Left lung (tissue), 10 donors: ENCODE data around the gene PTPRN2. TPM values are rescaled to one million over a fixed set of nuclear protein-coding genes. Genes with fewer than 3 reads are reported as not detected.

Experiments used
- ATAC-seq: fragments of 200-7000 bp; cut with Tn5 transposase; one replicate; pipeline ENCODE4 v1.9.1; 2020; ENCODE audit warnings: moderate library complexity
- DNase-seq, 4 donors: peaks; one replicate each; pipeline ENCODE4 v3.0.0-alpha.2; 2013 to 2020
- H3K27ac ChIP-seq, 2 donors: fragments of 200-600 bp; sonication (generic) in 1 of 2; one replicate each; pipeline versions ENCODE4 v1.5.0 to v1.8.0; 2020 to 2021
- H3K27me3 ChIP-seq, 2 donors: fragments of 200-600 bp; sonication (generic) in 1 of 2; one replicate each; pipeline versions ENCODE4 v1.5.0 to v1.8.0; 2020 to 2021
- H3K36me3 ChIP-seq, 2 donors: fragments of 200-600 bp; sonication (generic) in 1 of 2; one replicate each; pipeline versions ENCODE4 v1.5.0 to v1.8.0; 2020 to 2021
- H3K4me1 ChIP-seq, 2 donors: fragments of 200-600 bp; one replicate each; pipeline ENCODE4 v1.8.0; 2021
- H3K4me3 ChIP-seq, 2 donors: fragments of 200-600 bp; sonication (generic) in 1 of 2; one replicate each; pipeline versions ENCODE4 v1.5.0 to v1.8.0; 2020 to 2021; ENCODE audit warnings: mild to moderate bottlenecking in 1 of 2
- H3K9me3 ChIP-seq, 2 donors: fragments of 200-600 bp; sonication (generic) in 1 of 2; one replicate each; pipeline versions ENCODE4 v1.5.0 to v1.8.0; 2020 to 2021
- intact Hi-C, 2 donors: fragments of 100-400 bp; cut with DNase I; formaldehyde crosslinking; loops; one replicate each; pipeline versions ENCODE4 v1.11.2 to v1.14.2; 2022
- polyA plus RNA-seq, 6 donors: library from polyadenylated mRNA; unstranded; fragments of 120-200 nt; gene quantifications; one replicate each; pipeline ENCODE4 v1.2.1, GENCODE V29; 2013; ENCODE audit not compliant: insufficient read length in 6 of 6
- total RNA-seq, 2 donors: library from RNA; stranded (reverse); fragmentation: NEBNext Ultra II Directional; extraction: Animal tissue kit (Norgen Biotek cat#: 25700); gene quantifications; one replicate each; pipeline ENCODE4 v1.2.1, GENCODE V29; 2021
- TF ChIP-seq, protein P1 (sequence below), 2 donors: fragments of 200-600 bp; sonication (generic) in 1 of 2; IDR thresholded peaks; one replicate each; pipeline versions ENCODE4 v1.5.0 to v1.8.0; 2021; ENCODE audit warnings: antibody characterized with exemption in 2 of 2
- donor health status: DM: no; HTN: yes; CAD: no.
- donor health status: DM: no; HTN: no; CAD: no.

PTPRN2 gene
- total and polyA plus RNA-seq, 8 donors, result 4.0 to 7.8 (median 6.8) TPM

DNA sequence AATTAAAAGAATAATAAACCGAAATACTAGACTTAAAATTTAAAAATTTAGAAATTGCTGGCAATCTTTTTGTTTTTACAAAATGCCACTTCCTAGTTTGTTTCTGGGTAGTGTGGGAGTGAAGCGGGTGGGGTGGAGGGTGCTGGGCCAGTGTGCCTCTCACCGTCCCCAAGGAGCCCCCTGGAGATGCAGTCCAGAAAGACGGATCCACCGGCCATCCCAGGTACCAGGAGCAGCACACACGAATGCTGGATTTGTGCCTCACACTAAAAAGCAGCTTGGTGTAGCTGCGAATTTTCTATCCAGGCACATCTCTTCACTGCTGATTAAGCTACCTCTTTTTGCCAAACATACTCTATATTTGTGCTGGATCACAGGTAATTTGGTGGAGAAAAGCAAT, 632.7 kb downstream of the PTPRN2 start:
- Histone ChIP-seq H3K4me1 (no peaks in the 10 kb centered on the region), H3K27me3 (no peaks in the 10 kb centered on the region), H3K4me3 (no peak overlapping the region), H3K9me3 (peaks cover 0 to 4% of the 10 kb centered on the region in 2 donors), H3K27ac (no peak overlapping the region), H3K36me3 (no peaks in the 10 kb centered on the region)
- DNase-seq (no peak), ATAC-seq (no peak)
- intact Hi-C loops, result no loop called here
- TF ChIP-seq, protein P1, sequence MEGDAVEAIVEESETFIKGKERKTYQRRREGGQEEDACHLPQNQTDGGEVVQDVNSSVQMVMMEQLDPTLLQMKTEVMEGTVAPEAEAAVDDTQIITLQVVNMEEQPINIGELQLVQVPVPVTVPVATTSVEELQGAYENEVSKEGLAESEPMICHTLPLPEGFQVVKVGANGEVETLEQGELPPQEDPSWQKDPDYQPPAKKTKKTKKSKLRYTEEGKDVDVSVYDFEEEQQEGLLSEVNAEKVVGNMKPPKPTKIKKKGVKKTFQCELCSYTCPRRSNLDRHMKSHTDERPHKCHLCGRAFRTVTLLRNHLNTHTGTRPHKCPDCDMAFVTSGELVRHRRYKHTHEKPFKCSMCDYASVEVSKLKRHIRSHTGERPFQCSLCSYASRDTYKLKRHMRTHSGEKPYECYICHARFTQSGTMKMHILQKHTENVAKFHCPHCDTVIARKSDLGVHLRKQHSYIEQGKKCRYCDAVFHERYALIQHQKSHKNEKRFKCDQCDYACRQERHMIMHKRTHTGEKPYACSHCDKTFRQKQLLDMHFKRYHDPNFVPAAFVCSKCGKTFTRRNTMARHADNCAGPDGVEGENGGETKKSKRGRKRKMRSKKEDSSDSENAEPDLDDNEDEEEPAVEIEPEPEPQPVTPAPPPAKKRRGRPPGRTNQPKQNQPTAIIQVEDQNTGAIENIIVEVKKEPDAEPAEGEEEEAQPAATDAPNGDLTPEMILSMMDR (IDR thresholded peaks at IDR 0.05), result no peak

DNA sequence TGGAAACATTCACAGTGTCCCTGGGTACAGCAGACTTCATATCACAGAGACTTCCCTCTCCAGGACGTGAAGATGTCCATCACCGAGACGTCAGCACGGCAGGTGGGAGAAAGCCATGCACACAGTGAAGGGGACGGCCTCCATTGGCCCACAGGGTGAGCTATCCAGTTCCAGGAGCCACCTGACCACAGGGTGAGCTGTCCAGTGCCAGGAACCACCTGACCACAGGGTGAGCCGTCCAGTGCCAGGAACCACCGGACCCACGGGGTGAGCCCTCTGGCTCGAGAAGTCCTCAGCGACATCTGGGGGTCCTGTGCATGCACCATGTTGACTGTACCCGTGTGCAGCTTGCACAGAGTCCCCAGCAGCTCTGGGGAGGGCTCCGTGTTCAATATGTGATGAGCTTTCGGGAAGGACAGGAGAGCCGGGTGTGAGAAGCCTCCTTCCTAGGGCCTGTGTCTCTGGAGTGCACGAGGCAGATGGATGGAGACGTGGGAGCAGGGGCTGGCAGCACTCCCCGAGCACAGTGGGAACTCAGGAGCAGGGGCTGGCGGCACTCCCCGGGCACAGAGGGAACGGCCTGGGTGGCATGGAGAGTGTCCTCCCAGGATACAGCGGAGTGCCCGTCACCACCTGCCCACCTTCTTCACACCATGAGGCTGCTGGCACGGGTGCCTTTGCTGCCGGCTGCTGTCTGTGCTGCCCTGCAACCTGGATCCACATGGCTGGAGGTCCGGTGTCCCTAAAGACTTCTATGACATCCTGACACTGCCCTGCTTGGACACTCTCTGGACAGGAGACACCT, 634.6 kb downstream of the PTPRN2 start:
- intact Hi-C loops, result no loop called here
- DNase-seq (no peak), ATAC-seq (no peak)
- H3K4me3 ChIP-seq, result no peak overlapping the region
- H3K4me1 ChIP-seq, result no peaks in the 10 kb centered on the region
- H3K27ac ChIP-seq, result no peak overlapping the region
- H3K27me3 ChIP-seq, result no peaks in the 10 kb centered on the region
- no peaks in the 10 kb centered on the region for H3K36me3 ChIP-seq
- TF ChIP-seq, protein P1 (IDR thresholded peaks at IDR 0.05), result no peak
- peaks cover 0 to 9% of the 10 kb centered on the region in 2 donors for H3K9me3 ChIP-seq

DNA sequence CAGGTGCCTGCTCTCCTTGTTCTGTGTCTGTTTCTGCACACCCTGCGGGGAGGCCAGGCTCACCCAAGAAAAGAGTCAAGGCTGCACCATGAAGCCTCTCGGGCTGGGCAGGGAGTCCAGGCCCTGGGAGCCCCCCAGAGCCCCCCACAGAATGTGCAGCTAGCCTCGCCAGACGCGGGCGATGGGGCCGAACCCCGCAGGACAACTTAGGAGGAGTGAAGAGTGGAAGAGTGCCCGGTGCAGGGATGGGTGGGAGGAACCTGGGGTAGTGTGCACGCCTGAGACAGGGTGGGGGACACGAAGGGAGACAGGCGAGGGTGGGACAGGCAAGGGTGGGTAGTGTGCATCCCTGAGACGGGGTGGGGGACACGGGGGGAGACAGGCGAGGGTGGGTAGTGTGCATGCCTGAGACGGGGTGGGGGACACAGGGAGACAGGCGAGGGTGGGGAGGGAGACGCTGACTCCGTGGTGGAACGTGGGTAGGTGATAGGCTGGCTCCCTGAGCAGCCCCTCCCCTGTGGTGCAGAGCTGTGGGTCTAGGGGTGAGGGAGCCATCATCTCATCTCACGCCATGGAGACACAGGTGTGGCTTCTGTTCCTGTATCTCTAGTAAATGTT, 635.5 kb downstream of the PTPRN2 start:
- TF ChIP-seq, protein P1 (IDR thresholded peaks at IDR 0.05), result no peak
- peaks cover 0 to 17% of the 10 kb centered on the region in 2 donors for H3K9me3 ChIP-seq
- no peak overlapping the region for H3K27ac ChIP-seq
- no peaks in the 10 kb centered on the region for H3K27me3 ChIP-seq
- intact Hi-C loops, result no loop called here
- H3K4me3 ChIP-seq, result no peak overlapping the region
- H3K4me1 ChIP-seq, result no peaks in the 10 kb centered on the region
- no peak for DNase-seq
- no peak for ATAC-seq
- no peaks in the 10 kb centered on the region for H3K36me3 ChIP-seq

DNA sequence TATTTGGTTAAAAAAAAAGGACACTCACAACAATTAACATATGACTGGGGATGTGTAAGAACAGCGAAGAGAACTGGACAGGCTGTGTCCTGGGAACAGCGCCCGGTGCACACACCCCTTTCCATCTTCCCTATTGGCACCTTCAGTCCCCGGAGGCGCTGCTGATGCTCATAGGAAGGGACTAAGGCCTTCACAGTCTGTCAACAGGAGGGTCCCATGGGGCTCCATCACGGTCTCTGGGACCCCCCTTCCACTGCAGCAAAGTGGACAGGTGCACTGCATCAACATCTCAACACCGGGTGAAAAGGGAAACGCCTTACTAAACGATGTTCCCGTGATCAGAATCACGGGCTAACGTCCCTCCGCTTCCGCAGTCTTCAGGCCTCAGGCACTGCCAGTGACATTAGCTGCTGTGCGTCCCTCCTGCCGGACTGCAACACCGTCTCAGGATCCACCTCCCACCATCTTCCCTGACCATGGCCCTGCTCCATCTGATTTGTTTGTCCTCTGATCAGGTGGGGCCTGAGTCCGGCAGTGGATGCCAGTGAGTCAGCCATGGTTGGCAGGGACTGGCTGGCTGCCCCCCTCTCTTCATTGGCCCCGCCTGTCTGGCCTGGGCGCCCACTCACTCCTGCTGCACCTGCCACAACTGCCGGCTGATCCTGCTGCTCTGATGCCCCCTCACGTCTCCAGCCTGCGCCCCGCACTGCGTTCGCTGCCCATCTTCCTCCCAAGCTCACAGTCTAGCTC, 636.1 kb downstream of the PTPRN2 start:
- Histone ChIP-seq H3K27ac (no peak overlapping the region), H3K9me3 (peaks cover 0 to 24% of the 10 kb centered on the region in 2 donors), H3K36me3 (no peaks in the 10 kb centered on the region), H3K27me3 (no peaks in the 10 kb centered on the region), H3K4me3 (no peak overlapping the region), H3K4me1 (no peaks in the 10 kb centered on the region)
- DNase-seq, result no peak
- no peak for ATAC-seq
- intact Hi-C loops, result no loop called here
- TF ChIP-seq, protein P1 (IDR thresholded peaks at IDR 0.05), result no peak

DNA sequence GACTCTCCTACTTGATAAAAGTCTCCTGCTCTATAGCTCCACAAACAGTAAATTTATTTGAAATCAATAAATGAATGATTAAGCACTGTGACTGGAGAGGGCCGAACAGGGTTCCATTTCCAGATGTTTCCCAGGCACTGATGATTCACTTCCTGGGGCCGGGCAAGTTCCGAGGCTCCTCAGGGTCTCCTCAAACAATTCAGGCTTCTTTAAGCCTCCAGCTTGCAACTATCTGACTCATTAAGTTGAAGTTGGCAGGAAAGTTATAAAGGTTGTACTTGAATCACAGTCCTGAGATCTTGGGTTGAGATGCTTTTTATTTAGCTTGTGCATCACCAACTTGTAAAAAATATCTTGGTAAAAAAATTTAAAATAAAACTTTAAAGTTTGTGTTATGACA, 637.9 kb downstream of the PTPRN2 start:
- DNase-seq, result no peak
- Histone ChIP-seq H3K36me3 (no peaks in the 10 kb centered on the region), H3K4me1 (no peaks in the 10 kb centered on the region), H3K27ac (no peak overlapping the region), H3K9me3 (peaks cover 0 to 29% of the 10 kb centered on the region in 2 donors), H3K27me3 (no peaks in the 10 kb centered on the region), H3K4me3 (no peak overlapping the region)
- TF ChIP-seq, protein P1 (IDR thresholded peaks at IDR 0.05), result no peak
- intact Hi-C loops, result no loop called here
- no peak for ATAC-seq
